SK-N-DZ (cell line): Measurements from ENCODE around the gene NT5DC3.
"Not testable (repeated sequence)": the region's sequence is repeated elsewhere in the genome, so short reads cannot be mapped to it uniquely, and the experiment has no call there.

Experiments used
- DNase-seq: peaks from one replicate; pipeline ENCODE4 v3.0.0-alpha.2; 2015; ENCODE audit warnings: low spot score

NT5DC3 gene

DNA sequence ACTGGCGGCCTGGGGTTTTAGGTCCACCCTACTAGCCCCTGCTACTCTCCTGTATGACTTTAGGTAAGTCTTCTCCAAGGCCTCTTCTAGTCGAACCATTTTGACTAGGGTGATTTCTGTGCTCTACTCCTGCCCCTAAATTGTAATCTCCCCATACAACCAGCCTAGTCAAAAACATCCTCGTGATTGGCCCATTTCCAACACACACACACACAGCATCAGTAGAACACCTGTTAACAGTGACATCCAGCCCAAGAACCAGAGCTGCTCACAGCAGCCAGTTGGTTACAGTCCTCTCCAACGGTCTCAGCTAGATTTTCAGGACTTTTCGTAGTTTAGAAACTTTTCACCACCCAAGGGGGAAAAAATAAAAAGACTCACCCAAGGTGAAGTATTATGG is 30.9 kb downstream of the NT5DC3 start:
- DNase-seq, result no peak

DNA sequence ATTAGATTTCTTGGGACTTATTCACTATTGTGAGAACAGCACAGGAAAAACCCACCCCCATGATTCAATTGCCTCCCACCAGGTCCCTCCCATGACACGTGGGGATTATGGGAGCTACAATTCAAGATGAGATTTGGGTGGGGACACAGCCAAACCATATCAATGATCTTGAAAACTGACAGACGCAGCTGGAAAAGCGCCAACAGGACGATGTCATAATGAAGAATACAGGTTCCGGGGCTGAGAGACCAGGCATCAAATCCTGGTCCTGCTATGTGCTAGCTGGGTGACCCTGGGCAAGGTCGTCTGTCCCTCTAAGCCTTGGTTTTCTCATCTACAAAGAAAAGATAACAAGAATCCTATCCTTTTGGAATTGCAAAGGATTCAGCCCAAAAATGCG is 31.4 kb downstream of the NT5DC3 start:
- DNase-seq, result not testable (repeated sequence)

- DNase-seq, result no peak
Observed at GRCh38 chr12:103809154-103809553, 31.9 kb downstream of the NT5DC3 start.

GRCh38 chr12:103808239-103808880 is 32.7 kb downstream of the NT5DC3 start:
- no peak for DNase-seq

DNA sequence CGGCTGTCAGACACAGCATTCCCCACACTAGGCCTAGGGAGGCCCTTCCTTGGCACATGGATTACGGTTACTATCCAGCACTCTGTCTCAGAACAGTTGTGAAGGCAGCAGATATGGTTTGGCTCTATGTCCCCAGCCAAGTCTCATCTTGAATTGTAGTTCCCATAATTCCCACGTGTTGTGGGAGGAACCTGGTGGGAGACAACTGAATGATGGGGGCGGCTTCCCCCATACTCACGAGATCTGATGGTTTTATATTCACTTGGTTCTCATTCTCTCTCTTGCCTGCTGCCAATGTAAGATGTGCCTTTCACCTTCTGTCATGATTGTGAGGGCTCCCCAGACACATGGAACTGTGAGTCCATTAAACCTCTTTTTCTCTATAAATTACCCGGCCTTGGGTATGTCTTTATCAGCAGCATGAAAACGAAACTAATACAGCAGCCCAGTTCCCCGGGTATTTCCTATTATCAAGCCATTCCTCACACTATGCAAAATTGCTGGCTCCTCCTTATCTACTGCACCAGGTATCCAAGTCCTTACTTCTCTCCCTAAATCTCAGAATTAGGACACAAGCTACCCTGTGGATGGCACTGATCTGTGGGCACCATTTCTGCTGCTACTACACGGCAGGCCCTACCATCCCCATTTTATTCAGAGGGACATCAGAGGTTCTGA is 33.3 kb downstream of the NT5DC3 start:
- no peak for DNase-seq

DNA sequence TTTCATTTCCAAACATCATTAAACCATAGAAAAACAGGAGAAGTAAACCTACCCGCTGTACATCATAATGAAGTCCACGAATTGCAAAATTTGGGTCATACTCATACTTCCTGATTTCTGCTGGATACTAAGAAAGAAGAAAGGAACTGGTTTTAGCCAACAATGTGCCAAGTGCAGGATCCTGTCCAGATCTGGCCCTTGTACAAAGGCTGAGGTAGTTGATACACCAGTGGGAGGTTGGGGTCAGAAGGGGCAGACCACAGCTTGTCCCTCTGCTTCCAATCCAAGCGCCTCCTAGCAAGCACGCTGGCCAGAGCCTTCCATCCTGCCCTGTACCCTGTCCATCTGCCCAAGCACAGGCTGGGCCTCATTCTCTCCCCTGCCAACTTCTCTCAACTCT is 34.2 kb downstream of the NT5DC3 start:
- DNase-seq, result no peak

GRCh38 chr12:103805655-103806360 is 35.2 kb downstream of the NT5DC3 start:
- DNase-seq, result no peak

GRCh38 chr12:103803847-103804246 is 37.2 kb downstream of the NT5DC3 start:
- DNase-seq, result no peak

DNA sequence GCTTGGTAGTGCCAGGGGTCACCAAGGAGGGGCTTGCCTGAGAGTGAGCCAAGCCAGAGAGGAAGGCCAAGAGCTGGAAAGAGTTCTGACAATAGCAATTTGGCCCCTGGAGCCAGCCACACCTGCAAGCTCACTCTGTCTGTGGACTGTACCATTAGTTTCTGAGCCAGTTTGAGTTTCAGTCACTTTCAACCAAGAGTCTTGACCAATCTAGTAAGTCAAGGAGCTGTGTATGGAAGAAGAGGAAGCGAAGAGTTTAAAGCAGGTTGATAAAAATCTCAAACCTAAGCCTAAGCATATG is 38.5 kb downstream of the NT5DC3 start:
- DNase-seq, result no peak

DNA sequence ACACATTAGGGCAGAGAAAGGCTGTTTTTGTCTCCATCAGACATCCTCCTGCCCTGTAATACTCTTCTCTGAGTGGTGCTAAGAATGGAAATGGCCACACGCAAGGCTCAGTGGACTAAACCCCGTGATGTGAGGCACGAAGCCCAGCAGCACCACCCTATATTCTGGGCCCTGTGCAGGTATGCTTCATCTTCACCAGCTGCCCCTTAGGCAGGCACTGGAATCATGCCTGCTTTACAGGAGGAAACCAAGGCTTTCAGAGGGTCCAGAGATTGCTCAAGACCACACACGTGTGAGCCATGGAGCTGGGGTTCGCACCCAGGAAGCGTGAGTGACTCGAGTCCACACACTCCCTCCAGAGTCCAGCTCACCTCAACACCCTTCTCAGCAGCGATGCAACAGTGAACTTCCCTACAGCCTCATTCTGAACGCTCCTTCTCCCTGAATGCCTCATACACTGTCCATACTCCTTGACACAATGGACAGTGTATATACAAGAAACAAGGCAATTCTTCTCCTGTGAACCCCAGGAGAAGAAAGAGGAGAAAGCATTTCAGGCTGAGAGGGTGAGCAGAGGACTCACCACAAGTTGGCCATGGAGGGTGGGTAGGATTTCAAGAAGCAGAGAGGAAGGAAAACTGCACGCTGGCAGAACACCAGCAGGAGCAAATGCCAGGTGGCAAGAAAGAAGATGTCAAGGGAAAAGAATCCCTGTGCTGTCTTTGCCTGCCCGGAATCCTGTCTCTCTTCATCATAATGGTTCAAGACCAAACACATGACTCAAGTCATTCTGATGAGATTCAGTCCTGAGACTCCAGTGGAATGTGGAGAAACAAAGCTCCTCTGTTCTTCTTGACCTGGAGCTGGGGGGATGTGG is 39.1 kb downstream of the NT5DC3 start:
- DNase-seq, result no peak

DNA sequence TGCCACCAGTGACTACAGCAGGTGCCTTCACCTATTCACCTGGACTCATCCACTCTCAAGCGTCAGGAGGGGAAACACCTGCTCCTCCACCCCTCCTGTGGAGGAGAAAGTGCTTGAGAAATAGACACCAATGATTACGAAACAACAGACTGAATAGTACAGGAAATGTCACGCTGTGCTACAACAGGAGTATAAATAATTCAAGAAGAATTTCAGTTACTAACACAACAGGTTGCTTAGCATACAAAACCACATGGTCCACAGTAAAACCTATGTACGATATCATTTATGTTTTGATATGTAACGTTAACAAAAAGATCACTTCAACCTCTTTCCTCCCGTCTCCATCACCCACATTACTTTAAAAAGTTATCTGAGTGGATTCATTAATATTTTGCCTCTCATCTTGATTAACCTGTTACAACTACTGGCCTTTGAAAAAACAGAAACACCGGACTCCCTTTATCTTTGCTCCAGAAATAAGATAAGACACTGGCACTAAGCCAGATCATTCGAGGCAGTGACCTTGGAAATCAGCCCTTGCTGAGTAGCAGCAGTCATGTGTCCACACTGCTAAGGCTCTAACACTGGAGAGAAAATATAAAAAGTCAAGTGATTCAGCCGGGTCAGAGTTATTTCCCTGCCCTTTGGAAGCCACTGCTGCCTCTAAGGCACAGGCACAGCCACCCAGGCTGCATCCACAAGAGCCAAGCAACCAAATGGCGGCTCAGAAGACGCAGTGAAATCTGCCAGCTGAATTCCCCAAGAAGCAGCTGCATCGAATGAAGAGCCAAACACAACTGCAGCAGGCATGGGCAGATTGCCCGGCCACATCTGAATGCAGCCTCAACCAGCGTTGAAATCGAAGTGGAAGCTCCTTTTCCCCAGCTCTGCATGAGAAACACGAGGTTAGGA is 40.9 kb downstream of the NT5DC3 start:
- no peak for DNase-seq

DNA sequence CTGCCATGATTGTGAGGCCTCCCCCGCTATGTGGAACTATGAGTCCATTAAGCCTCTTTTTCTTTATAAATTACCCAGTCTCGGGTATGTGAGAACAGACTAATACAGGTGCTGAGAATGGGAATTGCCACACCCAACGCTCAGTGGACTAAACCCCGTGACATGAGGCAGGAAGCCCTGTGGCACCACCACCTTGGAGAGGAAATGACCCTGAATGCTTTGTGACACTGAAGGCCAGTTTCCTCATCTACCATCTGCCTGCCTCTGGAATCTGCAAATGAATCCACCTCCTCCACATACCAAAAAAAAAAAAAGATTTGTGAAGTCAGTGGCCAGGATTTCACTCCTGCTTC is 41.6 kb downstream of the NT5DC3 start:
- DNase-seq, result no peak

- no peak for DNase-seq
Observed at GRCh38 chr12:103798586-103798985, 42.4 kb downstream of the NT5DC3 start.

DNA sequence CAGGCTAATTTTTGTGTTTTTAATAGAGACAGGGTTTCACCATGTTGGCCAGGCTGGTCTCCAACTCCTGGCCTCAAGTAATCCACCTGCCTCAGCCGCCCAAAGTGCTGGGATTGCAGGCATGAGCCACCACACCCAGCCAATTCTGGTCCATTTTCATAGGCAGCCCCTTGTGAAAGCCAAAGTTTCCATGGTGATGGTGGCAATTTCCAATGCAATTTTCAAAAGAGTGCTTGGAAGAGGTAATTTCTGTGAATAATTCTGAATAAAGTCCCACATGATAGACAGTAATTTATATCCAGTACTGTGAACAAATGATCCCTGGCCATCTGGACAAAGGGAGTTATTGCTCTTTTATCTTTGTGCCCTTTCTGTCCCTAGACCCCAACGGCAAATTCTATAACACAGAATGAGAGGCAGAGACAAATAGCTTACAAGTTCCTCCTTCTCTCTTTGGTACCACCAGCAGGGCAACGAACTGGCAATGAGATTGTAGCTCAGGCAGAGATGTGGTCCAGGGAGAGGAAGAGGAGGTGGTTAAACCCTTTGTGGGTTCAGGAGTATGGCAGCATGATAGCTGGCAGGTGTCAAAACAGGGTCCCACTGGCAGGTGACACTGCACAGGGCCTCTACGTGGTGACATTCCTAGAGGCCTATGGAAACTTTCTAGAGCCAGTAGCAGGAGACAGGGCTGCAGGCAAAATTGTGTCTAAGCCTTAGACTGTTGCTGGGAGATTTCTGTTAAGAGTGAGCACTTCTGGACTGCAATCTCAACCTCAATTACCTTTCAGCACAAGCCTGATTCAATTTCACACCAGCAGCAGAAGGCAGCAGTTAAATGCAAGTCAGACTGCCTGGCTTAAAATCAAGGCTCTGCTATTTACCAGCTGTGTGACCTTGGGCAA is 46.5 kb downstream of the NT5DC3 start:
- DNase-seq, result no peak

DNA sequence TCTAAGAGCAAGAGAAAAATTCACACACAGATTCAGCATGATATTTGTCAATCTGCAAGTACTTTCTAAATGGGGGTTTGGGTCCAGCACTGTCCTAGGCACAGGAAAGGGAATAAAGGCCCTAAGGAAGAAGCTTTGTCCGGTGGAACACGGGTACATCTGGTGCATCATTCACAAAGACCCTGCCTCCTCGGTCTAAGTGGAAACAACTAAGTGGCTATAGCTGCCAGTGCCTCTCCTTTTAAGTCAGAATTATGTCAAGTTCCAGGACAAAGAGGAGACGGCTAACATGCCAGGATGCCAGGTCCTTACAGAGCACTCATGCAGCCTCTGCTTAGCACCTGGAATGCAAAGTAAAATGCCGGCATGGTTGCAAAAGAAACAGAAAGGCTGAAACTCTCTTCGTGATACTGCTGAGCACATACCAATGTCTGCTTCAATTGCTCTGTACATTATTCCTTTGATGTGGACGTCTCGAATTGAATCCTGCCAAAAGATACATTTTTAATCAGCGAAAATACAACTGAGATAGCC is 47.5 kb downstream of the NT5DC3 start:
- no peak for DNase-seq

GRCh38 chr12:103793046-103793445 is 48.0 kb downstream of the NT5DC3 start:
- no peak for DNase-seq

- DNase-seq, result no peak
Observed at GRCh38 chr12:103791350-103791920, 49.6 kb downstream of the NT5DC3 start.

- DNase-seq, result no peak
Observed at GRCh38 chr12:103786201-103786600, 54.8 kb downstream of the NT5DC3 start.

GRCh38 chr12:103785243-103786031 is 55.6 kb downstream of the NT5DC3 start:
- DNase-seq, result no peak
